ENCODE results near the gene SLITRK2. TPM values are rescaled to one million over a fixed set of nuclear protein-coding genes. Genes with fewer than 3 reads are reported as not detected.

Gene SLITRK2, protein sequence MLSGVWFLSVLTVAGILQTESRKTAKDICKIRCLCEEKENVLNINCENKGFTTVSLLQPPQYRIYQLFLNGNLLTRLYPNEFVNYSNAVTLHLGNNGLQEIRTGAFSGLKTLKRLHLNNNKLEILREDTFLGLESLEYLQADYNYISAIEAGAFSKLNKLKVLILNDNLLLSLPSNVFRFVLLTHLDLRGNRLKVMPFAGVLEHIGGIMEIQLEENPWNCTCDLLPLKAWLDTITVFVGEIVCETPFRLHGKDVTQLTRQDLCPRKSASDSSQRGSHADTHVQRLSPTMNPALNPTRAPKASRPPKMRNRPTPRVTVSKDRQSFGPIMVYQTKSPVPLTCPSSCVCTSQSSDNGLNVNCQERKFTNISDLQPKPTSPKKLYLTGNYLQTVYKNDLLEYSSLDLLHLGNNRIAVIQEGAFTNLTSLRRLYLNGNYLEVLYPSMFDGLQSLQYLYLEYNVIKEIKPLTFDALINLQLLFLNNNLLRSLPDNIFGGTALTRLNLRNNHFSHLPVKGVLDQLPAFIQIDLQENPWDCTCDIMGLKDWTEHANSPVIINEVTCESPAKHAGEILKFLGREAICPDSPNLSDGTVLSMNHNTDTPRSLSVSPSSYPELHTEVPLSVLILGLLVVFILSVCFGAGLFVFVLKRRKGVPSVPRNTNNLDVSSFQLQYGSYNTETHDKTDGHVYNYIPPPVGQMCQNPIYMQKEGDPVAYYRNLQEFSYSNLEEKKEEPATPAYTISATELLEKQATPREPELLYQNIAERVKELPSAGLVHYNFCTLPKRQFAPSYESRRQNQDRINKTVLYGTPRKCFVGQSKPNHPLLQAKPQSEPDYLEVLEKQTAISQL
- polyA plus RNA-seq (2013, experiment 1 of 2): 2.2 TPM
- polyA plus RNA-seq (2013, experiment 2 of 2): 2.0 TPM

DNA sequence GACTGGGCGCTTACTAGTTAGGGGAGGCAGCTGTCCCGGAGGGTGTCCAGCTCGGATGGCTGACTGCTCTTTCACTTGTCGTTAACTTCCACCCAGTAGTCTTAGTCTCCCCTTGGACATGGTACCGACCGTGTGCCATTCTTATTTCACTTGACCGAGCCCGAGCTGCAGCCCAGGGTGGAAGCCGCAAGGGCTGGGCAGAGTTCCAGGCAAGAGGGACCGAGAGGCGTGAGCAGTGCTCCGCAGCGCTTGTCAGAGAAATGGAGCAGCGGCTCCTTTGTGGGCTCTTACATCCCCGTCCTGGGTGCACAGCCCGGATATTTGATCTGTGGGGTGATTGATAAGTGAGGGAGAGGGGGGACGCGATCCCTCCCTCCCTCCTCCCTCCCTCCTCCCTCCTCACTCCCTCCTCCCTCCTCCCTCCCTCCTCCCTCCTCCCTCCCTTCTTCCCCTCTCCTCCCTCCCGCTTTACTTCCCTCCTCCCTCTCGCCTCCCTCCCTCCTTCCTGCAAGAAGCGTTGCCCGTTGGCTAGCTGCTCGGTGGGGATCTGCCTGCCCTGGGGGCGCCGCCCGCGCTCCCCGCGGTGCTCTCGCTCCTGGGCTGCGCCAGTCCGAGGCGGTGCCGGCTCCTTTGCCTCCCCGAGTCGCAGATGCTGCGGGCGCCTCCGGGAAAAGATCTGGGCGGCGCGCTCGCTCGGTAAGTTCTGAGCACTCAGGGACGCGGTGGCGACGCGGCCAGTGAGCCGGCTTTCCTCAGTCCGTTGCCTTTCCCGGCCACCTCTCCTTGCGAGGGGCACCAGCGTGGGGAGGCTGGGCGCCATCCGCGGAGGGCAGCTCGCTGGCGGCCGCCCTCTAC, at the start of gene SLITRK2:
SLITRK2 (plus strand) TSS at position 499 of the 855 bp plus-strand sequence. CDS start 4,597 bp downstream, outside the sequence.
- H3K4me2 ChIP-seq (ENCODE audit: low read length): peak within 1 kb of the TSS; percentile 54
- H3K79me1 ChIP-seq (ENCODE audit: low read length): no peaks in the 10 kb centered on the region
- H3K27ac ChIP-seq (ENCODE audit: low read depth, low read length): no peak within 1 kb of the TSS
- H3K9ac ChIP-seq (ENCODE audit: low read length): peak within 1 kb of the TSS; percentile 63
- no peak within 1 kb of the TSS for H2AK5ac ChIP-seq (ENCODE audit: low read length)
- peak within 1 kb of the TSS; percentile 78 for H3K56ac ChIP-seq (ENCODE audit: low read length)
- H2BK120ac ChIP-seq (ENCODE audit: low read depth, low read length): no peak within 1 kb of the TSS
- no peaks in the 10 kb centered on the region for H3K79me2 ChIP-seq (ENCODE audit: control insufficient read depth, insufficient read depth, low read length)
- WGBS (ENCODE audit: extremely low coverage, insufficient coverage, low lambda C conversion rate): no CpG with 5 or more reads among the region's 60 CpGs
- peaks cover 2% of the 10 kb centered on the region for H3K27me3 ChIP-seq (ENCODE audit: insufficient read depth, low read length, poor library complexity)
- H3K4me1 ChIP-seq (ENCODE audit: control insufficient read depth, low read depth, low read length): no peaks in the 10 kb centered on the region
- H3K4ac ChIP-seq (ENCODE audit: low read depth, low read length): no peak within 1 kb of the TSS
- H4K5ac ChIP-seq (ENCODE audit: low read length): no peak within 1 kb of the TSS
- no peaks in the 10 kb centered on the region for H3K36me3 ChIP-seq (ENCODE audit: control insufficient read depth, insufficient read depth, low read length)
- DNase-seq: peak; percentile 73
- H2BK15ac ChIP-seq (replicated peaks; ENCODE audit: low read depth): no peak within 1 kb of the TSS
- H3K23ac ChIP-seq (ENCODE audit: low read length): no peak within 1 kb of the TSS
- peak within 1 kb of the TSS; percentile 39 for H3K4me3 ChIP-seq (ENCODE audit: low read length)
- H2BK5ac ChIP-seq (ENCODE audit: low read length): no peak within 1 kb of the TSS
- no peak within 1 kb of the TSS for H4K8ac ChIP-seq (ENCODE audit: low read depth, low read length)
- H3K18ac ChIP-seq (ENCODE audit: low read length): peak within 1 kb of the TSS; percentile 22

DNA sequence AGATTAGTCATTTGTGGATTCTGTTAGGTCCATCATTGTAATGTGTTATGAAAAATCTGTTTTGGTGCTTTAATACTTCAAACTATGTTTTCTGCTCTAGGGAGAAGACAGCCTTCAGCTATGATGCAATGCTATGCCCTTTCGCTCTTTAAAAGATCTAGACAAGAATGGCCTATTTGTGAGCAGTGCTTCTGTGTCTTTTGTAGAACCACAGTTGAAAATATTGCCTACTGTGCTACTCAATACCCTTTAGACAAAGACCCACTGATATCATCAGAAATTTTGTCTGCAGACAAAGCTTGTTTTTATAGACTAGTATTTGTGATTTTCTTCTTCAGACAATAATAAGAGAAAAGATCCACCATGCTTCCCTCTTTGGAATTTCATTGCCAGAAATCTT, 44.6 kb upstream of the SLITRK2 start:
- no peaks in the 10 kb centered on the region for H3K27me3 ChIP-seq (ENCODE audit: insufficient read depth, low read length, poor library complexity)
- H3K23ac ChIP-seq (ENCODE audit: low read length): no peak overlapping the region
- no peak overlapping the region for H3K4me2 ChIP-seq (ENCODE audit: low read length)
- no peak overlapping the region for H3K18ac ChIP-seq (ENCODE audit: low read length)
- no peak overlapping the region for H2BK5ac ChIP-seq (ENCODE audit: low read length)
- H3K79me2 ChIP-seq (ENCODE audit: control insufficient read depth, insufficient read depth, low read length): no peaks in the 10 kb centered on the region
- no peak for DNase-seq
- H4K5ac ChIP-seq (ENCODE audit: low read length): no peak overlapping the region
- no peaks in the 10 kb centered on the region for H3K4me1 ChIP-seq (ENCODE audit: control insufficient read depth, low read depth, low read length)
- no peak overlapping the region for H3K56ac ChIP-seq (ENCODE audit: low read length)
- H3K27ac ChIP-seq (ENCODE audit: low read depth, low read length): no peak overlapping the region
- no peaks in the 10 kb centered on the region for H3K36me3 ChIP-seq (ENCODE audit: control insufficient read depth, insufficient read depth, low read length)
- no CpG with 5 or more reads among the region's 1 CpG for WGBS (ENCODE audit: extremely low coverage, insufficient coverage, low lambda C conversion rate)
- no peak overlapping the region for H3K9ac ChIP-seq (ENCODE audit: low read length)
- H2AK5ac ChIP-seq (ENCODE audit: low read length): no peak overlapping the region
- no peak overlapping the region for H2BK15ac ChIP-seq (replicated peaks; ENCODE audit: low read depth)
- no peak overlapping the region for H4K8ac ChIP-seq (ENCODE audit: low read depth, low read length)
- no peak overlapping the region for H3K4ac ChIP-seq (ENCODE audit: low read depth, low read length)
- no peak overlapping the region for H2BK120ac ChIP-seq (ENCODE audit: low read depth, low read length)
- H3K79me1 ChIP-seq (ENCODE audit: low read length): no peaks in the 10 kb centered on the region
- H3K4me3 ChIP-seq (ENCODE audit: low read length): no peak overlapping the region

DNA sequence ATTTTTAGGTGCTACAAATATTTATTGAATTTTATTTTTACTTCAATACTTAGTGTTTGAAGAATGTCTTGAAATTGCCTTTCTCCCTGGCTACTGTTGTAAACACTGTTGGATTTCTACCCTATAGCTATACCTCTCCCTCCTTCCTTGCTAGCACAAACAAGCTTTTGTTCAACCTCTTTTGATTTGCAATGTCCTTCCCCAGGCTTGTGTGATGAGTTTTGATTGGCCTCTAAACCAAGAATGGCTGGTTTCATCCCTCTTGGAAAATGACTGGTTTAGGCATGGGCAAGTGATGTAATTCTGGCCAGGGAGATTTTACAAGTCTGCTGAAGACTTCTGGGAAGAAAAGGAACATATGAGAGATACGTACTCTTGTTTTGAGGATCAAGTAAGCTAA, 25.3 kb upstream of the SLITRK2 start:
- Histone ChIP-seq H3K27me3 (ENCODE audit: insufficient read depth, low read length, poor library complexity) (no peaks in the 10 kb centered on the region), H3K56ac (ENCODE audit: low read length) (no peak overlapping the region), H3K36me3 (ENCODE audit: control insufficient read depth, insufficient read depth, low read length) (no peaks in the 10 kb centered on the region), H3K4me2 (ENCODE audit: low read length) (no peak overlapping the region), H3K4ac (ENCODE audit: low read depth, low read length) (no peak overlapping the region), H3K79me1 (ENCODE audit: low read length) (no peaks in the 10 kb centered on the region), H2BK5ac (ENCODE audit: low read length) (no peak overlapping the region), H3K4me3 (ENCODE audit: low read length) (no peak overlapping the region), H4K8ac (ENCODE audit: low read depth, low read length) (no peak overlapping the region), H4K5ac (ENCODE audit: low read length) (no peak overlapping the region), H3K9ac (ENCODE audit: low read length) (no peak overlapping the region), H3K79me2 (ENCODE audit: control insufficient read depth, insufficient read depth, low read length) (no peaks in the 10 kb centered on the region), H3K4me1 (ENCODE audit: control insufficient read depth, low read depth, low read length) (no peaks in the 10 kb centered on the region), H2AK5ac (ENCODE audit: low read length) (no peak overlapping the region), H2BK120ac (ENCODE audit: low read depth, low read length) (no peak overlapping the region), H3K18ac (ENCODE audit: low read length) (no peak overlapping the region), H2BK15ac (replicated peaks; ENCODE audit: low read depth) (no peak overlapping the region), H3K27ac (ENCODE audit: low read depth, low read length) (no peak overlapping the region), H3K23ac (ENCODE audit: low read length) (no peak overlapping the region)
- WGBS (ENCODE audit: extremely low coverage, insufficient coverage, low lambda C conversion rate): no CpG with 5 or more reads among the region's 1 CpG
- DNase-seq: no peak

DNA sequence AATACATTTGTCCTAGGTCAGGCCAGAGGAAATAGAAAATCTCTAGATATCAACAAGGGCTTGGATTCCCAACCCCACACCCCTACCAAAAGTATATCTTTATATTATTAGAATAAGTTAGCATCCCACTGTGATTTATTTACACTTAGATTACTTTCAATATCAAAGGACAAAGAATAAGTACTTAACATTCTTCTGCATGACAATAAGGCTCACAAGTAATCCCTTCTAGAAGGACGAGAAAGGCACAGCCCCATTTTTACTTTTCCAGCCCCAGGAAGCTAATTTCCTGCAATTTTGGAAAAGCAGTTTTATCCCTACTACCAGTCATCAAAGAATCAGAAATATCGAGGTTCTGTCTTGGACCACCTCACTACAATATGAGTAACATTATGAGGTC, 14.1 kb upstream of the SLITRK2 start:
- no peak overlapping the region for H3K27ac ChIP-seq (ENCODE audit: low read depth, low read length)
- H2AK5ac ChIP-seq (ENCODE audit: low read length): no peak overlapping the region
- H3K36me3 ChIP-seq (ENCODE audit: control insufficient read depth, insufficient read depth, low read length): no peaks in the 10 kb centered on the region
- no peak overlapping the region for H4K8ac ChIP-seq (ENCODE audit: low read depth, low read length)
- no peaks in the 10 kb centered on the region for H3K27me3 ChIP-seq (ENCODE audit: insufficient read depth, low read length, poor library complexity)
- no peak overlapping the region for H2BK15ac ChIP-seq (replicated peaks; ENCODE audit: low read depth)
- H3K56ac ChIP-seq (ENCODE audit: low read length): no peak overlapping the region
- no peak overlapping the region for H3K4ac ChIP-seq (ENCODE audit: low read depth, low read length)
- no peak overlapping the region for H4K5ac ChIP-seq (ENCODE audit: low read length)
- no peak overlapping the region for H2BK5ac ChIP-seq (ENCODE audit: low read length)
- H3K79me2 ChIP-seq (ENCODE audit: control insufficient read depth, insufficient read depth, low read length): no peaks in the 10 kb centered on the region
- no peaks in the 10 kb centered on the region for H3K4me1 ChIP-seq (ENCODE audit: control insufficient read depth, low read depth, low read length)
- no peak overlapping the region for H3K9ac ChIP-seq (ENCODE audit: low read length)
- no peak overlapping the region for H3K23ac ChIP-seq (ENCODE audit: low read length)
- no CpG with 5 or more reads among the region's 2 CpGs for WGBS (ENCODE audit: extremely low coverage, insufficient coverage, low lambda C conversion rate)
- H3K4me2 ChIP-seq (ENCODE audit: low read length): no peak overlapping the region
- H3K18ac ChIP-seq (ENCODE audit: low read length): no peak overlapping the region
- no peak overlapping the region for H3K4me3 ChIP-seq (ENCODE audit: low read length)
- H3K79me1 ChIP-seq (ENCODE audit: low read length): no peaks in the 10 kb centered on the region
- no peak overlapping the region for H2BK120ac ChIP-seq (ENCODE audit: low read depth, low read length)
- DNase-seq: no peak

DNA sequence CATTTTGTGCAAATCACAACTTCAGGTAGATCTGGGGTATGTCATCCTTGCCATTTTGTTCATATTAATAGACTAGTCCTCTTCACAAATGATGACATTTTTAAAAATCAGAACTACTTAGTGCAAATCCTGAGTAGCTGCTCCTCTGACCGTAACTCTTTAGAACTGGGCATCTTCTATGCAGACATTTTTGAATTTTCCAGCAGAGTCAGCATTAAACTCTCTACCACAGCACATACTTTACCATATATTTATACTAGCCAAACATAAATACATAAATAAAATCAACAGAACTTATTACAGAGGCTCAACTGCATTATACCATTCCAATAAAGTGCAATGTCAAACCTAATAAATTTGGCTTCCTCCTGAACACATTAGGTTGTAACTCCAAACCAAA, 4.5 kb upstream of the SLITRK2 start:
- Histone ChIP-seq H2BK120ac (ENCODE audit: low read depth, low read length) (no peak overlapping the region), H2BK15ac (replicated peaks; ENCODE audit: low read depth) (no peak overlapping the region), H3K56ac (ENCODE audit: low read length) (no peak overlapping the region), H3K79me1 (ENCODE audit: low read length) (no peaks in the 10 kb centered on the region), H3K18ac (ENCODE audit: low read length) (no peak overlapping the region), H4K5ac (ENCODE audit: low read length) (no peak overlapping the region), H3K4me2 (ENCODE audit: low read length) (no peak overlapping the region), H3K27ac (ENCODE audit: low read depth, low read length) (no peak overlapping the region), H2BK5ac (ENCODE audit: low read length) (no peak overlapping the region), H3K79me2 (ENCODE audit: control insufficient read depth, insufficient read depth, low read length) (no peaks in the 10 kb centered on the region), H2AK5ac (ENCODE audit: low read length) (no peak overlapping the region), H3K4ac (ENCODE audit: low read depth, low read length) (no peak overlapping the region), H3K23ac (ENCODE audit: low read length) (no peak overlapping the region), H3K36me3 (ENCODE audit: control insufficient read depth, insufficient read depth, low read length) (no peaks in the 10 kb centered on the region), H3K4me3 (ENCODE audit: low read length) (no peak overlapping the region), H4K8ac (ENCODE audit: low read depth, low read length) (no peak overlapping the region), H3K9ac (ENCODE audit: low read length) (no peak overlapping the region), H3K27me3 (ENCODE audit: insufficient read depth, low read length, poor library complexity) (peaks cover 2% of the 10 kb centered on the region), H3K4me1 (ENCODE audit: control insufficient read depth, low read depth, low read length) (no peaks in the 10 kb centered on the region)
- no peak for DNase-seq
- WGBS (ENCODE audit: extremely low coverage, insufficient coverage, low lambda C conversion rate): no CpG with 5 or more reads among the region's 1 CpG
